Activated CD4-positive, alpha-beta T cell treated with anti-CD3 and anti-CD28 coated beads, Interleukin-2, amount 50 U/mL, for 48 hours (primary cell): ENCODE data around the gene RLN1.
A peak's percentile ranks its signal among the peaks of the same experiment; 100 is the strongest.
"Not testable (repeated sequence)": the region's sequence is repeated elsewhere in the genome, so short reads cannot be mapped to it uniquely, and the experiment has no call there.

Experiments used
- DNase-seq, 2 experiments: peaks; one replicate each; pipeline ENCODE4 v3.0.0-alpha.2; 2020

Gene RLN1

GRCh38 chr9:5338992-5339981, at the start of gene RLN1:
Gene RLN1, minus strand, starts transcription at chr9:5339876. Its CDS starts 130 bp downstream, at chr9:5339746.
- DNase-seq: peak; percentile 16 to 33

GRCh38 chr9:5389109-5389732, 49.5 kb upstream of the RLN1 start:
- peak; percentile 7 to 42 for DNase-seq

GRCh38 chr9:5388026-5388819, 48.5 kb upstream of the RLN1 start:
- no peak for DNase-seq

- no peak for DNase-seq
Measured at GRCh38 chr9:5384436-5384835, 44.8 kb upstream of the RLN1 start.

- no peak for DNase-seq
Measured at GRCh38 chr9:5382479-5382878, 42.8 kb upstream of the RLN1 start.

- no peak for DNase-seq
Measured at GRCh38 chr9:5375790-5376477, 36.3 kb upstream of the RLN1 start.

GRCh38 chr9:5375091-5375490, 35.4 kb upstream of the RLN1 start:
- peak; percentile 43 to 59 for DNase-seq

GRCh38 chr9:5364294-5365024, 24.8 kb upstream of the RLN1 start:
- DNase-seq: no peak

GRCh38 chr9:5361326-5362010, 21.8 kb upstream of the RLN1 start:
- no peak for DNase-seq

GRCh38 chr9:5360341-5360740, 20.7 kb upstream of the RLN1 start:
- no peak for DNase-seq

GRCh38 chr9:5357431-5358105, 17.9 kb upstream of the RLN1 start:
- DNase-seq: no peak

- no peak for DNase-seq
Measured at GRCh38 chr9:5355817-5356216, 16.1 kb upstream of the RLN1 start.

GRCh38 chr9:5355226-5355625, 15.6 kb upstream of the RLN1 start:
- no peak for DNase-seq

- no peak for DNase-seq
Measured at GRCh38 chr9:5354184-5354583, 14.5 kb upstream of the RLN1 start.

- DNase-seq: no peak
Measured at GRCh38 chr9:5352637-5353248, 13.1 kb upstream of the RLN1 start.

- DNase-seq: no peak
Measured at GRCh38 chr9:5336688-5337087, 3.0 kb downstream of the RLN1 start.

- DNase-seq: not testable (repeated sequence)
Measured at GRCh38 chr9:5331276-5331675, 8.4 kb downstream of the RLN1 start.

- no peak for DNase-seq
Measured at GRCh38 chr9:5326893-5327548, 12.7 kb downstream of the RLN1 start.

GRCh38 chr9:5326187-5326586, 13.5 kb downstream of the RLN1 start:
- no peak for DNase-seq

GRCh38 chr9:5321601-5322000, 18.1 kb downstream of the RLN1 start:
- not testable (repeated sequence) for DNase-seq
